Measurements from ENCODE around the gene IP6K1.

IP6K1 gene

GRCh38 chr3:49713336-49714105 is 72.8 kb downstream of the IP6K1 start (continued):
- TF ChIP-seq, protein P1, sequence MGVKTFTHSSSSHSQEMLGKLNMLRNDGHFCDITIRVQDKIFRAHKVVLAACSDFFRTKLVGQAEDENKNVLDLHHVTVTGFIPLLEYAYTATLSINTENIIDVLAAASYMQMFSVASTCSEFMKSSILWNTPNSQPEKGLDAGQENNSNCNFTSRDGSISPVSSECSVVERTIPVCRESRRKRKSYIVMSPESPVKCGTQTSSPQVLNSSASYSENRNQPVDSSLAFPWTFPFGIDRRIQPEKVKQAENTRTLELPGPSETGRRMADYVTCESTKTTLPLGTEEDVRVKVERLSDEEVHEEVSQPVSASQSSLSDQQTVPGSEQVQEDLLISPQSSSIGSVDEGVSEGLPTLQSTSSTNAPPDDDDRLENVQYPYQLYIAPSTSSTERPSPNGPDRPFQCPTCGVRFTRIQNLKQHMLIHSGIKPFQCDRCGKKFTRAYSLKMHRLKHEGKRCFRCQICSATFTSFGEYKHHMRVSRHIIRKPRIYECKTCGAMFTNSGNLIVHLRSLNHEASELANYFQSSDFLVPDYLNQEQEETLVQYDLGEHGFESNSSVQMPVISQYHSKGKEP (tag by site-specific recombination; IDR thresholded peaks at IDR 0.05), result no peak
- TF ChIP-seq ZNF768 (tag by site-specific recombination; IDR thresholded peaks at IDR 0.05) (no peak), ZNF37A (tag by site-specific recombination; IDR thresholded peaks at IDR 0.05) (no peak), ZBTB1 (tag by site-specific recombination; IDR thresholded peaks at IDR 0.05) (no peak)

- Histone ChIP-seq H3K4me3 (ENCODE audit: low read depth, low read length) (no peak overlapping the region), H3K9me3 (ENCODE audit: control insufficient read depth, insufficient read depth, low read depth, low read length) (no peaks in the 10 kb centered on the region), H3K36me3 (ENCODE audit: control insufficient read depth in 2 of 2, insufficient read depth in 1 of 2, low read length in 2 of 2) (peaks cover 0 to 56% of the 10 kb centered on the region in 2 experiments; a peak in 2 of 3 replicates), H3K27ac (ENCODE audit: extremely low read depth, low read depth, low read length) (no peak overlapping the region), H3K4me1 (ENCODE audit: control insufficient read depth, insufficient read depth, low read length) (no peaks in the 10 kb centered on the region)
- ChIA-PET CTCF (interaction anchor here (1.1 kb wide), 1 partner anchor 10 kb away, joined by 3 read pairs; no protein-coding TSS in a partner anchor), POLR2A (no interaction called here)
- TF ChIP-seq ZSCAN5A (tag by site-specific recombination; IDR thresholded peaks at IDR 0.05) (no peak), YY1 (tag by site-specific recombination; IDR thresholded peaks at IDR 0.05) (no peak), ZNF658 (tag by site-specific recombination; IDR thresholded peaks at IDR 0.05) (no peak), FEZF1 (tag by site-specific recombination; IDR thresholded peaks at IDR 0.05) (no peak), ZFP41 (tag by site-specific recombination; IDR thresholded peaks at IDR 0.05; ENCODE audit: borderline replicate concordance) (no peak), ZNF701 (tag by site-specific recombination; IDR thresholded peaks at IDR 0.05) (no peak), ZNF514 (tag by site-specific recombination; IDR thresholded peaks at IDR 0.05) (no peak), ZNF341 (tag by site-specific recombination; IDR thresholded peaks at IDR 0.05; ENCODE audit: low read depth) (no peak), ZNF18 (tag by site-specific recombination; IDR thresholded peaks at IDR 0.05) (no peak)
- TF ChIP-seq, protein P2, sequence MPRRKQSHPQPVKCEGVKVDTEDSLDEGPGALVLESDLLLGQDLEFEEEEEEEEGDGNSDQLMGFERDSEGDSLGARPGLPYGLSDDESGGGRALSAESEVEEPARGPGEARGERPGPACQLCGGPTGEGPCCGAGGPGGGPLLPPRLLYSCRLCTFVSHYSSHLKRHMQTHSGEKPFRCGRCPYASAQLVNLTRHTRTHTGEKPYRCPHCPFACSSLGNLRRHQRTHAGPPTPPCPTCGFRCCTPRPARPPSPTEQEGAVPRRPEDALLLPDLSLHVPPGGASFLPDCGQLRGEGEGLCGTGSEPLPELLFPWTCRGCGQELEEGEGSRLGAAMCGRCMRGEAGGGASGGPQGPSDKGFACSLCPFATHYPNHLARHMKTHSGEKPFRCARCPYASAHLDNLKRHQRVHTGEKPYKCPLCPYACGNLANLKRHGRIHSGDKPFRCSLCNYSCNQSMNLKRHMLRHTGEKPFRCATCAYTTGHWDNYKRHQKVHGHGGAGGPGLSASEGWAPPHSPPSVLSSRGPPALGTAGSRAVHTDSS (tag by site-specific recombination; IDR thresholded peaks at IDR 0.05), result no peak
- TF ChIP-seq, protein P3, sequence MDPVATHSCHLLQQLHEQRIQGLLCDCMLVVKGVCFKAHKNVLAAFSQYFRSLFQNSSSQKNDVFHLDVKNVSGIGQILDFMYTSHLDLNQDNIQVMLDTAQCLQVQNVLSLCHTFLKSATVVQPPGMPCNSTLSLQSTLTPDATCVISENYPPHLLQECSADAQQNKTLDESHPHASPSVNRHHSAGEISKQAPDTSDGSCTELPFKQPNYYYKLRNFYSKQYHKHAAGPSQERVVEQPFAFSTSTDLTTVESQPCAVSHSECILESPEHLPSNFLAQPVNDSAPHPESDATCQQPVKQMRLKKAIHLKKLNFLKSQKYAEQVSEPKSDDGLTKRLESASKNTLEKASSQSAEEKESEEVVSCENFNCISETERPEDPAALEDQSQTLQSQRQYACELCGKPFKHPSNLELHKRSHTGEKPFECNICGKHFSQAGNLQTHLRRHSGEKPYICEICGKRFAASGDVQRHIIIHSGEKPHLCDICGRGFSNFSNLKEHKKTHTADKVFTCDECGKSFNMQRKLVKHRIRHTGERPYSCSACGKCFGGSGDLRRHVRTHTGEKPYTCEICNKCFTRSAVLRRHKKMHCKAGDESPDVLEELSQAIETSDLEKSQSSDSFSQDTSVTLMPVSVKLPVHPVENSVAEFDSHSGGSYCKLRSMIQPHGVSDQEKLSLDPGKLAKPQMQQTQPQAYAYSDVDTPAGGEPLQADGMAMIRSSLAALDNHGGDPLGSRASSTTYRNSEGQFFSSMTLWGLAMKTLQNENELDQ (tag by site-specific recombination; IDR thresholded peaks at IDR 0.05; ENCODE audit: low read depth), result no peak
- TF ChIP-seq, protein P4, sequence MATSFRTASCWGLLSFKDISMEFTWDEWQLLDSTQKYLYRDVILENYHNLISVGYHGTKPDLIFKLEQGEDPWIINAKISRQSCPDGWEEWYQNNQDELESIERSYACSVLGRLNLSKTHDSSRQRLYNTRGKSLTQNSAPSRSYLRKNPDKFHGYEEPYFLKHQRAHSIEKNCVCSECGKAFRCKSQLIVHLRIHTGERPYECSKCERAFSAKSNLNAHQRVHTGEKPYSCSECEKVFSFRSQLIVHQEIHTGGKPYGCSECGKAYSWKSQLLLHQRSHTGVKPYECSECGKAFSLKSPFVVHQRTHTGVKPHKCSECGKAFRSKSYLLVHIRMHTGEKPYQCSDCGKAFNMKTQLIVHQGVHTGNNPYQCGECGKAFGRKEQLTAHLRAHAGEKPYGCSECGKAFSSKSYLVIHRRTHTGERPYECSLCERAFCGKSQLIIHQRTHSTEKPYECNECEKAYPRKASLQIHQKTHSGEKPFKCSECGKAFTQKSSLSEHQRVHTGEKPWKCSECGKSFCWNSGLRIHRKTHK (tag by site-specific recombination; IDR thresholded peaks at IDR 0.05), result no peak
- TF ChIP-seq, protein P5, sequence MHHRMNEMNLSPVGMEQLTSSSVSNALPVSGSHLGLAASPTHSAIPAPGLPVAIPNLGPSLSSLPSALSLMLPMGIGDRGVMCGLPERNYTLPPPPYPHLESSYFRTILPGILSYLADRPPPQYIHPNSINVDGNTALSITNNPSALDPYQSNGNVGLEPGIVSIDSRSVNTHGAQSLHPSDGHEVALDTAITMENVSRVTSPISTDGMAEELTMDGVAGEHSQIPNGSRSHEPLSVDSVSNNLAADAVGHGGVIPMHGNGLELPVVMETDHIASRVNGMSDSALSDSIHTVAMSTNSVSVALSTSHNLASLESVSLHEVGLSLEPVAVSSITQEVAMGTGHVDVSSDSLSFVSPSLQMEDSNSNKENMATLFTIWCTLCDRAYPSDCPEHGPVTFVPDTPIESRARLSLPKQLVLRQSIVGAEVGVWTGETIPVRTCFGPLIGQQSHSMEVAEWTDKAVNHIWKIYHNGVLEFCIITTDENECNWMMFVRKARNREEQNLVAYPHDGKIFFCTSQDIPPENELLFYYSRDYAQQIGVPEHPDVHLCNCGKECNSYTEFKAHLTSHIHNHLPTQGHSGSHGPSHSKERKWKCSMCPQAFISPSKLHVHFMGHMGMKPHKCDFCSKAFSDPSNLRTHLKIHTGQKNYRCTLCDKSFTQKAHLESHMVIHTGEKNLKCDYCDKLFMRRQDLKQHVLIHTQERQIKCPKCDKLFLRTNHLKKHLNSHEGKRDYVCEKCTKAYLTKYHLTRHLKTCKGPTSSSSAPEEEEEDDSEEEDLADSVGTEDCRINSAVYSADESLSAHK (tag by site-specific recombination; IDR thresholded peaks at IDR 0.05), result no peak
Observed at GRCh38 chr3:49712631-49713317, 73.6 kb downstream of the IP6K1 start.
